ENCODE results near the gene SYTL3. TPM values are rescaled to one million over a fixed set of nuclear protein-coding genes. Genes with fewer than 3 reads are reported as not detected.
A peak's percentile ranks its signal among the peaks of the same experiment; 100 is the strongest.

The SYTL3 gene
- total RNA-seq, 2 donors from 2014 or later = 0.58 to 0.79 TPM

GRCh38 chr6:158662954-158663624 lies 13.2 kb downstream of the SYTL3 start:
- peaks cover 8% of the 10 kb centered on the region for H3K27me3 Mint-ChIP-seq (ENCODE audit: insufficient read depth)
- peaks cover 11% of the 10 kb centered on the region for H3K4me1 Mint-ChIP-seq
- peak overlapping the region; percentile 2 for H3K4me3 Mint-ChIP-seq
- H3K4me3 ChIP-seq (ENCODE audit: low read length) = no peak overlapping the region
- H3K27me3 ChIP-seq (ENCODE audit: control insufficient read depth, insufficient read depth, low read length, poor library complexity, severe bottlenecking) = peaks cover 10% of the 10 kb centered on the region
- no peak for DNase-seq
- H3K27ac Mint-ChIP-seq = no peak overlapping the region
- no peak for TF ChIP-seq CTCF (conservative IDR thresholded peaks at IDR 0.05)
- 65 to 79% methylated on average over 23 to 27 of the region's 27 CpGs for WGBS, 2 experiments (ENCODE audit: insufficient coverage in 1 of 2, insufficient read length in 1 of 2)
- no peaks in the 10 kb centered on the region for H3K36me3 ChIP-seq (ENCODE audit: control insufficient read depth, insufficient read depth, low read length)
- no peak overlapping the region for H3K27ac ChIP-seq (ENCODE audit: low read depth, low read length)
- H3K36me3 Mint-ChIP-seq (ENCODE audit: low read depth) = no peaks in the 10 kb centered on the region
- H3K9ac ChIP-seq (ENCODE audit: extremely low read depth, low read length, poor library complexity, severe bottlenecking) = no peak overlapping the region
- no peaks in the 10 kb centered on the region for H3K4me1 ChIP-seq (ENCODE audit: control insufficient read depth, insufficient read depth, low read length)
- H3K9me3 Mint-ChIP-seq = no peaks in the 10 kb centered on the region
- no peaks in the 10 kb centered on the region for H3K9me3 ChIP-seq (ENCODE audit: control insufficient read depth, low read length)

- no peak overlapping the region for H3K27ac Mint-ChIP-seq
These were observed 13.8 kb downstream of the SYTL3 start for GRCh38 chr6:158663625-158664165.

GRCh38 chr6:158665332-158665731 lies 15.5 kb downstream of the SYTL3 start:
- H3K4me1 Mint-ChIP-seq = peaks cover 11% of the 10 kb centered on the region
- Histone ChIP-seq H3K4me3 (ENCODE audit: low read length) (no peak overlapping the region), H3K9ac (ENCODE audit: extremely low read depth, low read length, poor library complexity, severe bottlenecking) (no peak overlapping the region), H3K9me3 (ENCODE audit: control insufficient read depth, low read length) (no peaks in the 10 kb centered on the region), H3K4me1 (ENCODE audit: control insufficient read depth, insufficient read depth, low read length) (no peaks in the 10 kb centered on the region), H3K27ac (ENCODE audit: low read depth, low read length) (no peak overlapping the region), H3K27me3 (ENCODE audit: control insufficient read depth, insufficient read depth, low read length, poor library complexity, severe bottlenecking) (peaks cover 10% of the 10 kb centered on the region), H3K36me3 (ENCODE audit: control insufficient read depth, insufficient read depth, low read length) (no peaks in the 10 kb centered on the region)
- no peaks in the 10 kb centered on the region for H3K36me3 Mint-ChIP-seq (ENCODE audit: low read depth)
- WGBS, 2 experiments (ENCODE audit: insufficient coverage in 1 of 2, insufficient read length in 1 of 2) = 95 to 96% methylated on average over 17 to 18 of the region's 18 CpGs
- no peak overlapping the region for H3K4me3 Mint-ChIP-seq
- H3K27ac Mint-ChIP-seq = no peak overlapping the region
- peaks cover 8% of the 10 kb centered on the region for H3K27me3 Mint-ChIP-seq (ENCODE audit: insufficient read depth)
- TF ChIP-seq CTCF (conservative IDR thresholded peaks at IDR 0.05) = no peak
- DNase-seq = peak; percentile 32
- H3K9me3 Mint-ChIP-seq = no peaks in the 10 kb centered on the region

More at GRCh38 chr6:158663625-158664165, 13.8 kb downstream of the SYTL3 start:
- Histone ChIP-seq H3K9ac (ENCODE audit: extremely low read depth, low read length, poor library complexity, severe bottlenecking) (no peak overlapping the region), H3K9me3 (ENCODE audit: control insufficient read depth, low read length) (no peaks in the 10 kb centered on the region), H3K27me3 (ENCODE audit: control insufficient read depth, insufficient read depth, low read length, poor library complexity, severe bottlenecking) (peaks cover 10% of the 10 kb centered on the region), H3K27ac (ENCODE audit: low read depth, low read length) (no peak overlapping the region), H3K36me3 (ENCODE audit: control insufficient read depth, insufficient read depth, low read length) (no peaks in the 10 kb centered on the region), H3K4me1 (ENCODE audit: control insufficient read depth, insufficient read depth, low read length) (no peaks in the 10 kb centered on the region), H3K4me3 (ENCODE audit: low read length) (no peak overlapping the region)
- Mint-ChIP-seq H3K9me3 (no peaks in the 10 kb centered on the region), H3K4me3 (peak overlapping the region; percentile 2), H3K27me3 (ENCODE audit: insufficient read depth) (peaks cover 8% of the 10 kb centered on the region), H3K4me1 (peaks cover 11% of the 10 kb centered on the region), H3K36me3 (ENCODE audit: low read depth) (no peaks in the 10 kb centered on the region)
- 75 to 76% methylated on average over 8 to 11 of the region's 11 CpGs for WGBS, 2 experiments (ENCODE audit: insufficient coverage in 1 of 2, insufficient read length in 1 of 2)
- no peak for TF ChIP-seq CTCF (conservative IDR thresholded peaks at IDR 0.05)
- no peak for DNase-seq

All from endodermal cell (in vitro differentiated cells).